Amniotic epithelial cell (primary cell): ENCODE results near the gene PRXL2C.
A peak's percentile ranks its signal among the peaks of the same experiment; 100 is the strongest.
"Not testable (repeated sequence)": the region's sequence is repeated elsewhere in the genome, so short reads cannot be mapped to it uniquely, and the experiment has no call there.

Experiments used
- DNase-seq: peaks from one replicate; pipeline ENCODE4 v3.0.0-alpha.2; 2010; ENCODE audit warnings: low read depth

Gene PRXL2C

GRCh38 chr9:96655198-96655851 lies at the start of gene PRXL2C:
Gene PRXL2C (minus strand): TSS chr9:96655317. CDS start chr9:96655281, 36 bp downstream.
- DNase-seq: peak; percentile 73

DNA sequence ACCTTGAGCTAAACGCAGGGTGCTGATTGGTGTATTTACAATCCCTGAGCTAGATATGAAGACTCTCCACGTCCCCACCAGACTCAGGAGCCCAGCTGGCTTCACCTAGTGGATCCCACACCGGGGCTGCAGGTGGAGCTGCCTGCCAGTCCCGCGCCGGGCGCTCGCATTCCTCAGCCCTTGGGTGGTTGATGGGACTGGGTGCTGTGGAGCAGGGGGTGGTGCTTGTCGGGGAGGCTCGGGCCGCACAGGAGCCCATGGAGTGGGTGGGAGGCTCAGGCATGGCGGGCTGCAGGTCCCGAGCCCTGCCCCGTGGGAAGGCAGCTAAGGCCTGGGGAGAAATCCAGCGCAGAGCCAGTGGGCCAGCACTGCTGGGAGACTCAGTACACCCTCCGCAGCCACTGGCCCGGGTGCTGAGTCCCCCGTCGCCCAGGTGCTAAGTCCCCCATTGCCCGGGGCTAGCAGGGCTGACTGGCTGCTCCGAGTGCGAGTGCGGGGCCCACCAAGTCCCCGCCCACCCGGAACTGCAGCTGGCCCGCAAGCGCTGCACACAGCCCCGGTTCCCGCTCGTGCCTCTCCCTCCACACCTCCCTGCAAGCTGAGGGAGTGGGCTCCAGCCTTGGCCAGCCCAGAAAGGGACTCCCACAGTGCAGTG lies 45.7 kb upstream of the PRXL2C start:
- DNase-seq: not testable (repeated sequence)

GRCh38 chr9:96691326-96691725 lies 36.2 kb upstream of the PRXL2C start:
- DNase-seq: no peak

GRCh38 chr9:96688745-96689464 lies 33.8 kb upstream of the PRXL2C start:
- DNase-seq: no peak

DNA sequence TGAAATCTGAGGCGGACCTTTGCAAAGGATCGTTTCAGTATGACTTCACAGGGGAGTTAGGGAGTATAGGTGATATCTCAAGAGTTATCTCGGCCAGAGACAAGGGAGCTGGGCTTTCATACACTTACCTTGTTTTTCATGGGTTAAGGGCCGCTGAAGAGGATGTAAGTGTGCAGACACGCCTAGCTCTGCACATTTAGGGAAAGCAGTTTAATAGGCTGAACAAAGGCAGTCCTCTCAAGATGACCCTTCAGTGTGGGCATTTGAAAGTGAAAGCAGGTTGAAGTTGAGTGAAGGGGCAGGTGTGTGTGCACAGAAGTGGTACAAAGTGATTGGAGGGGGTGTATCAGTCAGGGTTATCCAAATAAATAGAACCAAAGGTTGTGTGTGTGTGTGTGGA lies 33.1 kb upstream of the PRXL2C start:
- DNase-seq: no peak

GRCh38 chr9:96686638-96687335 lies 31.7 kb upstream of the PRXL2C start:
- DNase-seq: peak; percentile 55

GRCh38 chr9:96680812-96681499 lies 25.8 kb upstream of the PRXL2C start:
- no peak for DNase-seq

DNA sequence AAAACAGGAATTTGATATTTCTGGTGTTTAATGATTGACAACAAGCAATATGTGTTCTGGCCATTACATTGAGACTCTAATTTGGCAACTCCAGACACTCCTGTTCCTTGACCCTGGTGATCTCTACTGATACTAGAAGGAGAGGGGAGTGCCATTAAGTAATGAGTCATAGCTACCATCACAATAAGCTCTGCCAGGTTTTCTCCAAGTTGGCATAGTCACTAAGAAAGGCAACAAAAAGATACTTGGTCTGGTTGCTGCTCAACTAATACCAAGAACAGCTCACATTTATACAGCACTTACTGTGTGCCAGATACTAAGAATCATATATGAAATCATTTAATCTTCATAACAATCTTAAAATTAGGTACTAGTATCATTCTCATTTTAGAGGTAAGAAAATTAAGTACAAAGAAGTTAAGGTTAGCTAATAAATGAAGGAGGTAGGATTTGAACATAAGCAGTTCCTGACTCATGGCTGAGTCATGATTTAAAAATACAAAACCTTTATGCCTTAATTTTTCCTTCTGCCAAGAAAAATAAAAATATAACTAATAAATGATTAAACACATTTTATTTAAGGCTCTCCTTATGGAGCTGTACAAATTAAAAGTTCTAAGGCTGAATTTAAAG lies 19.9 kb upstream of the PRXL2C start:
- peak; percentile 32 for DNase-seq

- DNase-seq: not testable (repeated sequence)
These were observed 18.7 kb upstream of the PRXL2C start for GRCh38 chr9:96673786-96674185.

DNA sequence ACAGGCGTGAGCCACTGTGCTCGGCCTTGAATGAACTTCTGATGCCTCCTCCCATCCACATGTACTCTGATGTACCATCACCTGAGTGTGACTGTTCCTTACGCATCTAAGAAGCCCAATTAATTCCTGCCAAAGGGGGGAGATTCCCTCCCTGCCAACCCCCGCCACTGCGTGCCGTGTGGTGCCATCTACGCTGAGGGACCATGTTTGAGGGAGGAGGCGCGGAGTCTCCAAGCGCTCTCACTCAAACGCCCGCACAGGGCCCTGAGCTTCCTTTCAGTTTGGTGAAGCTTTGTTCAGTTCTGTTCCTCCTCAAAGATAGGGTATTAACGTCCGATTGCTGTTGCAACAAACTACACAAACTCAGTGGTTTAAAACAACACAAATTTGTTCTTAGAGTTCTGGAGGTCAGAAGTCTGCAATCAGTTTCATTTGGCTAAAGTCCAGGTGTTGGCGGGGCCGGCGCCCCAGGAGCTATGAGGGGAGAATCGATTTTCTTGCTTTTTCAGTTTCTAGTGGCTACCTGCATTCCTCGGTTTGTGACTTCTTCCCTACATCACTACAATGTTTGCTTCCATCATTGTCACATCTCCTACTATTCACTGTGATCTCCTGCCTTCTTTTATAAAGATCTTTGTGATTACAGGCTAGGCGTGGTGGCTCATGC lies 13.9 kb upstream of the PRXL2C start:
- DNase-seq: no peak

GRCh38 chr9:96667363-96667728 lies 12.2 kb upstream of the PRXL2C start:
- DNase-seq: no peak

DNA sequence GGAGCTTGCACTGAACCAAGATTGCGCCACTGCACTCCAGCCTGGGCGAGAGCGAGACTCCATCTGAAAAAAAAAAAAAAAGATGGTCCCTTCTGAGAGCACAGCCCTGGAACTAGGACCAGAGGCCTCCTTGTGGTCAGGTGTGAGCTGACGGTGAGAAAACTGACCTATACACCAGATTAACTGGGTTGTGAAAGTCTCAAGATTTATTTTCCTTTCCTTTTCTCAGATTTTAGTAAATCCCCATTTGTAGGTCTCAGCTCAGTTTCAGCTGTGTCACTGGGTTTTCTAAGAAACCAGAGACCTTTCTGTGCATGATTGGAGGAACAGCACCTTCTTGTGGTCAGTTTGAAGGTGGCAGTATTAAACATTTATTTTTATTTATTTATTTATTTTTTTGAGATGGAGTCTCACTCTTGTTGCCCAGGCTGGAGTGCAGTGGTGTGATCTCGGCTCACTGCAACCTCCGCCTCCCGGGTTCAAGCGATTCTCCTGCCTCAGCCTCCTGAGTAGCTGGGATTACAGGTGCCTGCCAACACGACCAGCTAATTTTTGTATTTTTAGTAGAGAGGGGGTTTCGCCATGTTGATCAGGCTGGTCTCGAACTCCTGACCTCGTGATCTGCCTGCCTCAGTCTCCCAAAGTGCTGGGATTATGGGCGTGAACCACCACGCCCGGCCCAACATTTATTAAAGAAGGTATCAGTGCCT lies 11.7 kb upstream of the PRXL2C start:
- peak; percentile 78 for DNase-seq

GRCh38 chr9:96665789-96666188 lies 10.7 kb upstream of the PRXL2C start:
- DNase-seq: no peak

GRCh38 chr9:96663506-96664120 lies 8.5 kb upstream of the PRXL2C start:
- peak; percentile 36 for DNase-seq

- DNase-seq: no peak
These were observed 6.6 kb upstream of the PRXL2C start for GRCh38 chr9:96661711-96662110.

- no peak for DNase-seq
These were observed 5.7 kb upstream of the PRXL2C start for GRCh38 chr9:96660692-96661248.

- peak; percentile 84 for DNase-seq
These were observed 493 bp downstream of the PRXL2C start for GRCh38 chr9:96654450-96655197.

GRCh38 chr9:96651626-96652025 lies 3.5 kb downstream of the PRXL2C start:
- peak; percentile 35 for DNase-seq
